DMS79 (cell line): Measurements from ENCODE around the gene GALNT12.

ENCODE experiments used
- DNase-seq: peaks from one replicate; lab custom pipeline; 2025; lab: John Stamatoyannopoulos, UW

Gene GALNT12

GRCh38 chr9:98861781-98862504 is 54.5 kb downstream of the GALNT12 start:
- DNase-seq: no peak

DNA sequence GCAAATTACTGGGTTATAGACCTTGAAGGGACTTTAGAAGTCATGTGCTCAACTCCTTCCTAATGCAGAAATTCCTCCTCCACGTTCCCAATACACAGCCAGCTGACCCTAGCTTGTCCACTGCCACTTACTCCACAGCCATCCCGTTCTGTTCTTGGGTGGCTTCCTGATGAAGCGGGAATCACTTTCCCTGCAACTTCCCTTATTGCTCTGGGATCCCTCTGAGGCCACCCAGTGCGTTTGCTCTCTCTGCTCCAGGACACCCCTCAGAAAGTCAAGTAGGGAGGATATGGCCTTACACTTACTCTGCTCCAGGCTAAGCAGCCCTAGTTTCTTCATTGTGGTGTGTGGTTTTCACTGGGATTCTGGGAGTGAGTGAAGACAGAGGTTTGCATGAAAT is 55.5 kb downstream of the GALNT12 start:
- DNase-seq: no peak

GRCh38 chr9:98864281-98865174 is 57.1 kb downstream of the GALNT12 start:
- DNase-seq: no peak

GRCh38 chr9:98865284-98865875 is 57.9 kb downstream of the GALNT12 start:
- no peak for DNase-seq

DNA sequence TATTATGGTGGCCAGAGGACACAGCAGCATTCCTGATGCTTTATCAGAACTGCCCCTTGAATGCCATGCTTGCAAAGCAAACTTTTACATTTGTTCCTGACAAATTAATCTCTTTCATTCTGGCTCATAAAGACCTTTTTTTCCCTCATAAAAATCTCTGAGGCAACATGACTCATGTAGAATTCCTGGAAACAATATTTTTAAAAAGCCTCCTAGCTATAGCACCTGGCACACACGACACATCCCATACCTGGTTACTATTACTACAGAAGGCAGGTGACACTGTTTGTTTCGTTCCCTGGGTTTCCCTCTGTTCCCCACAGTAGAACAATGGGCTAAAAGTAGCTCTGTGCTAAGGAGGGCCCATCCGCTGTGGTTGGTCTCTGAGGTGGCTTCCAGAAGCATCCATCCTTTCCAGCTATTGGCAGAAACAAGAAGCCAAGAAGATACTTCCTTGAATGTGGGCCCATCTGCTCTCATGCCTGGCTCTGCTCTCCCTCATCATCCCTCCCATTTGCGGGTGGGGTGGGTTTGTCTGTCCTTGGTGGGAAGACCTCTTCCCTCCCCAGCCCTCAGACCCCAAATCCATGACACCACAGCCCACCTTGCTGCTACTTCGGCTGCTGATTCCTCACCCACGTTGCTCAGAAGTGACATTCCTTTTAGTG is 59.1 kb downstream of the GALNT12 start:
- no peak for DNase-seq

DNA sequence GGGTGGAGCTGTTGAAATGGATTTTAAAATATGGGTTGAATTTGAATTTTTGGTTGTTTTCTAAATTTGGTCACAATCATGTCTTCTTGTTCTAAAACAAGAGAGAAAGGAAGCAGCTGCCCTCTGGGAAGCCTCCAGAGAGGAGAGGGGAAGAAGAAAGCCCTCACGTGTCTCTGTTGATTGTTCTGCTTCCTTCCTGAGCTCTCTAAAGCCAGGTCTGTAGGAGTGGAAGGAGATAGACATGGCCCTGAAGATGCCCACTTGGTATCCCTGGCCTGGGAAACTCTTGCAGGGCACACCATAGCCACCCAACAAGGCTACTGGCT is 59.6 kb downstream of the GALNT12 start:
- no peak for DNase-seq

DNA sequence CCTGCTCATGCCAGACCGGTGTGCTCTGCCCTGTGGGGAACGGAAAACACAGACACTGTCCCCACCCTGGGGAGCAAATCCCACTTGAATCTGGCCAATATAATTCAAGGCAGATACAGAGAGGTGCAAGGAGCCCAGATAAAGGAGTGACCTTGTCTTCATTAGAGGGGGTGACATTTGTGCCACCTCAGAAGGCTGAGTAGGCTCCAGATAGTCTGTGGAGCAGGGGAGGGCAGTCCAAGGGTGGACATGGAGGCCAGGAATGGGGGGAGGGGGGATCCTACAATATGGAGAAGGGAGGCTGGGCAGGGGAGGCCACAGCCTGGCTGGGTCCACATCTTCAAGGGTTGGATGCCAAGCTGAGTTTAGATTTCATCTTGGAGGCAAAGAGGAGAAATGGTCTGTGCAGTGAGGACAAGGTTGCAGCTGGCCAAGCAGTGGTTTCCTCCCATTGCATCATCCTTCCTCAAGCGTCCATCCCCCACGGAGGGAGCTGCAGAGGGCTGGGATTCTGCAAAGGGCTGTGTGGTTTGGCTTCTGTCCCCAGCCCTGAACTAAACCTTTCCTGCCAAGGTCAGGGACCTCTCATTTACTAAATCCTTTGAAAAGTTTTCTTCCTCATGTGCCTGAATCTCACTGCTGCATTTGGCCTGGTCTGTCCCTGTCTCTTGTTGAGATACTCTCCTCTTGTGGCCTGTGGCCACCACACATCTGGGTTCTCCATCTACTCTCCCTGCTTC is 60.1 kb downstream of the GALNT12 start:
- no peak for DNase-seq

DNA sequence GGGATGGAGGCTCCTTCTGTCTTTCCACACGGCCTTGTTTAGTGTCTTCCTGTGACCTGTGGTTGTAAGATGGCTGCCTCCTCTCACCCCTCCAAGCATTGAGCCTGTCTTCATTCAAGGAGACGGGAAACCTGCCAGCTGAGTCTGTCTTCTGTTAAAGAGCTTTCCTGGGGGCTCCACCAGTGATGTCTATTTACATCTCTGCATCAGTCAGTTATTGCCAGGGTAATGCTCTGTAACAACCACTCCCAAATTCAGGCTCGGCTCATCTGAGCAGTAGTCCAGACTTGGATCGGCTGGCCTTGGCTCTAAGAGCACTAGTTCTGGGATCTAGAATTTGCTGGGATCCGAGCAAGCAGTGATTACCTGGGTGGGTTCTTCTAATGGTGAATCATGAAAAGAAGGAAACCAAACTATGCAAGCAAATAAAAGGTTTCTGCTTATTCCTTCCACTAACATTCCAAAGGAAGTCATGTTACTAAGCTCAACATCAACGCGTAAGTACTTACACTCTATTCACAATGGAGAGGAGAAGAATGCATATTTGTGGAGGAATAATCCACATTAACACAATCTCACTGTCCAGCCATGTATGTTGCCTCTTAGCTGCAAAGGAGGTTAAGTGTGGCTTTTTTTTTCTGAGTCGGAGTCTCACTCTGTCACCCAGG is 61.7 kb downstream of the GALNT12 start:
- DNase-seq: no peak

DNA sequence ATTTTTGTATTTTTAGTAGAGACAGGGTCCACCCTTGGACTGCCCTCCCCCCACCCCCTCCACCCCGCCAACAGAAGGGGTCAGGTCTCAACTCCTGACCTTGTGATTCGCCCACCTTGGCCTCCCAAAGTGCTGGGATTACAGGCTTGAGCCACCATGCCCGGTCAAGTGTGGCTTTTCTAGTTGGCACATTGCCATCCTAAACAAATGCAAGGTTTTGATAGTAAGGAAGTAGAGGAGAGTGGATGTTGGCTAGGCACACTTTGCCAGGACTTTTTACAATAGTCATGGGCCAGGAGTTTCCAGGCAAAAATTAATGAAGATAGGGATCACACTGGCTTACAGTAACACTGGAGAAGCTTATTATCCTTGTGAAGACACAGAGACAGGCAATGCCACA is 62.4 kb downstream of the GALNT12 start:
- DNase-seq: no peak

GRCh38 chr9:98870782-98871557 is 63.5 kb downstream of the GALNT12 start:
- DNase-seq: no peak

- no peak for DNase-seq
Observed at GRCh38 chr9:98871558-98872065, 64.1 kb downstream of the GALNT12 start.

- no peak for DNase-seq
Observed at GRCh38 chr9:98873526-98873925, 66.1 kb downstream of the GALNT12 start.

- no peak for DNase-seq
Observed at GRCh38 chr9:98873951-98874371, 66.5 kb downstream of the GALNT12 start.

- no peak for DNase-seq
Observed at GRCh38 chr9:98874721-98875255, 67.3 kb downstream of the GALNT12 start.

DNA sequence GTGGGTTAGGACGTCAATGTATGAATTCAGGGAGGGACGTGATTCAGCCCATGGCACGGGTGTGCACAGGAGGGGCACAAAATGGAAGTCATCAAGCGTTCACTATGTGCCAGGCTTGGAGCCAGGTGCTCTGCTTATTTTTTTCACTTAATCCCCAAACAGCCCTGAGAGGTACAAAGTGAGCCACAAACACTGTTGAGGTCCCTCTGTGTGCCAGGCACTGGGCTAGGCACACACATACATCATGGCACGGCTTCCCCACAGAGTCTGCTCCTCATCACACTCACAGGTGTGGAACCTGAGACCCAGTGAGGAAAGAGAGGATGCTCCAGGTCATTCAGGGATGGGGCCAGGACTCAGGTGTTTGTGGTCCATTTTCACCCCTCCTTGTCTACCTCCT is 68.1 kb downstream of the GALNT12 start:
- DNase-seq: no peak

GRCh38 chr9:98877311-98877710 is 69.8 kb downstream of the GALNT12 start:
- no peak for DNase-seq

GRCh38 chr9:98879094-98879962 is 71.9 kb downstream of the GALNT12 start:
- no peak for DNase-seq

DNA sequence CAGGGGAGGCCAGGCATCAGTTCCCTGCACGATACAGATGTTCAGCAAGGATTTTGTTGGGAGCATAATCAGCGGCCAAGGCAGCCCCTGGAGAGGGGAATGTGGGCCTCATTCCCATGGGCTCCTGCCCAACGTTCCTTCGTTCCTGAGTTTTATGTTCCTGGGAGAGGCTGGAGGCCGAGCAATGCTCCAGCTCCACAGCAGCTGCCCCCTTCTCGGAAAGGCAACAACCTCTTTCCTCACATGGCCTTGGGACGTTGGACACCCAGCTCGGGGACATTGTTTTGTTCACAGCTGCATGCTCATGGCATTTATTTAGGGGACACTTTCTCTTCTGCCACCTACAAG is 72.5 kb downstream of the GALNT12 start:
- DNase-seq: no peak
